ENCODE results near the gene SLC38A6.
A peak's percentile ranks its signal among the peaks of the same experiment; 100 is the strongest.

Gene SLC38A6

GRCh38 chr14:60981633-60982455 is 799 bp downstream of the SLC38A6 start:
- DNase-seq = peak; percentile 15

GRCh38 chr14:60984196-60984595 is 3.2 kb downstream of the SLC38A6 start:
- DNase-seq = peak; percentile 3

- no peak for DNase-seq
Observed at GRCh38 chr14:60986500-60986899, 5.5 kb downstream of the SLC38A6 start.

- no peak for DNase-seq
Observed at GRCh38 chr14:60989599-60989998, 8.6 kb downstream of the SLC38A6 start.

DNA sequence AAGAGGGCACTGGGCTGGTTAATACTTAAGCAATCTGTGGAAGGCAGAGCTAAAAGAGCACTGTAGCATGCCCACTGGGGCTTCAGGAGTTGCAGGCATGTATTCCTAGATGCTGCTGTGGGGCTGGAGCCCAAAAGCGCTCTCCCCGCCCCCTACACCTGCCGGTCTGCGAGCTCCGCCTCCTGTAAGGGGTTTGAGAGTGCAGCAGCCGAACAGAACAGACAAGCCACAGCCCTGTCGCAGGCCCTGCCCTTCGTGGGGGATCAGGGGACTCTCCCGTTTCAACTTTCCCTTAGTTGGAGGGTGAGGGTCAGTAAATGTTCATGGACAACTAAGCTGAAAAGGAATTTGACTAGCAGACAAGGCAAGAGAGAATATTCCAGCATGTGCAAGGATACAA is 17.6 kb downstream of the SLC38A6 start:
- no peak for DNase-seq

DNA sequence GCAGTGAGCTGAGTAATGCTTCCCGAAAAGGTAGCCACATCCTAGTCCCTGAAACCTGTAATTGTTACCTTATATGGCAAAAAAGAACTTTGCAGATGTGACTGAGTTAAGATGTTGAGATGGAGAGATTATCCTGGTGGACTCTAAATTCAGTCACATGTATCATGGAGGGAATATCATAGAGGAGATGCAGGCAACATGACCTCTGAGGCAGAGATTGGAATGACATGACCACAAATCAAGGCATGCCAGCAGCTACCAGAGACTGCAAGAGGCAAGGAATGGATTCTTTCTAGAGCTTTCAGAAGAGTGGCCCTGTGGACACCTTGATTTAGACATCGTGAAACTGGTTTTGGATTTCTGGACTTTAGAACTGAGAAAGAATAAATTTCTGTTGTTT is 18.5 kb downstream of the SLC38A6 start:
- no peak for DNase-seq

DNA sequence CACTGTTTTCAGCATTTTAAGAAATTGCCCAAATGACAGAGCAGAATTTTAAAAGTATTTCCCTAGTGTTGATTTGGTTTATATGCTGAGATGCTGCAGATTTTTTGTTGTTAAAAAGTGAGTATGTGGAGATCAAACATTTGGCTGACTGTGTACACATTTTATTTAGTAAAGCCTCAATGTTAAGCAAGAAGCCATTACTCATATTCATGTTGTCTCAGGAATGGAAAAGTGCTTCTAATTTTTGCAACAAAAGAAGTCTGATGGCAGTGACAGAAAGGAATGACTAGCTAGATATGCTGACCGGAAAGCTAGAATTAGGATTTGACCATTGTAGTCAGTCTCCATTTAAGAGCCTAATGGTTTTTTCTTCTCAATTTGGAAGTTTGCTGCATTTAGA is 22.5 kb downstream of the SLC38A6 start:
- DNase-seq = no peak

DNA sequence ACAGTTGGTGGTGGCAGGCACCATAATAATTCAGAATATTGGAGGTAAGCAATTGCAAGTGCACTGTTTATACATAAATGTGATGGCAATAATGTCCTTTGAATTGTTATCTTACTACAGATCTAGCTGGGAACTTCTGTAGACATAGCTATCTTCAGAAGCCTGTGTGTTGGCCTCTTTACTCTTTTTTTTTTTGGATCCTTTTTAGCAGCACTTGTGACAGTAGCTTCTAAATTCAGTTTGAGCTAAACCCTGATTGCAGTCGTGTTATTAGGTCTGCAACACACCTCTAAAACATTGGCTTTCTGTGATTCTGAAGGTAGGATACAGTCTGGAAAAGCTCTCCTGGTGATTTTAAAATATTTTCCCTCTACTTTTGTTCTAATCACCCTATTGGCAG is 38.5 kb downstream of the SLC38A6 start:
- DNase-seq = no peak

- no peak for DNase-seq
Observed at GRCh38 chr14:61025251-61026223, 44.5 kb downstream of the SLC38A6 start.

GRCh38 chr14:61026526-61026925 is 45.5 kb downstream of the SLC38A6 start:
- DNase-seq = no peak

GRCh38 chr14:61031026-61031425 is 50.0 kb downstream of the SLC38A6 start:
- no peak for DNase-seq

DNA sequence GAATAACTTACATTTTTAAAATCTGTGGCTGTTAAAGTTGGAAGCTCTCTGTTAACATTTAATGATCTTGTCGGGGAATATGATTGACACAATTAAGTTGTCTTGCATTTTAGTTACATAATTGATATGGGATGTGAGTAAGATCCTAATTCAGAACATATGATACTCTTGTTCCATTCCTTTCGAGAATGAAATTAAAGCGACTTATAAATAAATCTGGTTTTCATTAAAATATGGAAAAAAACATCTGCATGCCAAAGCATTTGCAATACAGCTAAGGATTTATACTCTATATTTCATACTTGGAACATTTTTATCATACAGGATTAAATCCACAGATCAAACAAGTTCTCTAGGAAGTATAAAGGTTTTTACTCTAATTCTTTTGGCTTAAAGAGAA is 52.0 kb downstream of the SLC38A6 start:
- no peak for DNase-seq

DNA sequence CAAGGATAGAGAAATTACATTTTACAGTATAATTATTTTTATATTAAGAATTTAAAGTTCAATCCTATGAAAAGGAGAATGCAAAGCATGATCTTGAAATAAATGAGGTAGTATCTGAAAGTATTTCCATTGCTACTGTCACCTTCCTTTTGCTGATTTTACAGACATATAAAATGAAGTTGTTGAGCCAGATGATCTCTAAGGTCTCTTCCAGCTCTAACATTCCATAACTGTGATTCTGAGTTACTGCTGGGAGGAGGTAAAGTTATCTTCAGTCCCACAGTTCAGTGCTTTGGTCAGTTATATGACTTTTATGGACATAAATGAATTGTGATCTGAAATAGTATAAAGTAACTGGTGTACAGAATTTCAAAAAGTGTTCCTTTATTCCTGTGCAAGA is 52.8 kb downstream of the SLC38A6 start:
- DNase-seq = no peak

DNA sequence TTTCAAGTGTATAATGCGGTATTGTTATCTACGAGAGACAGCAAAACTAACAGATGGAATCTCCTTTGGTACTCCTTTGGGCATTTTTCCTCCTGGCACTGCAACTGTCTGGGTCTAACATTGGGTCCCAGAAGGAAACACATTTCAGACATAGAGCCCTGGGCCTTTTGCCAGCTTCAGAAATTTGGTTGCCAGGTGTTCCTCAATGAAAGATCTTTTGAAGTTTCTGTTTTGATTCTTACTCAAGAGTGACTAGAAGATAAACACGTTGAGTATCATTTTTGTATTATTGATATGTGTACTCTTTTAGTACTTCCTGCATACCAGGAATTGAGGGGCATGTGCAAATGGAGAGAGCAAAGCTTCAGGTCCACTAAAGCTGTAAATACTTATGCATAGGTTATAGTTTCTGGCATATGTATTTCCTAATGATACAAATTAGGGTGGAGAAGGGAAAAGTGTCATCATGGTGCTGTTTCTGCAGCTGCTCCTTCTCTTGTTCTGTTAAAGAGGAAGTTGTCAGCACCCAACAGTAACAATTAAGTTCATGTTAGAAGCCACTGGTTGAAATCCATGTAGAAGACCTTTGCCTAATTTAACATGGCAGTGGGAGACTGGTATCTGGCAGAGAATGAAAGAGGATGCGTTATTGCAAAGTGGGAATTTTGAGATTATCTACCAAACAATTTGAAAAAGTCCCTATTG is 53.5 kb downstream of the SLC38A6 start:
- peak; percentile 38 for DNase-seq

GRCh38 chr14:61037215-61037614 is 56.2 kb downstream of the SLC38A6 start:
- DNase-seq = no peak

DNA sequence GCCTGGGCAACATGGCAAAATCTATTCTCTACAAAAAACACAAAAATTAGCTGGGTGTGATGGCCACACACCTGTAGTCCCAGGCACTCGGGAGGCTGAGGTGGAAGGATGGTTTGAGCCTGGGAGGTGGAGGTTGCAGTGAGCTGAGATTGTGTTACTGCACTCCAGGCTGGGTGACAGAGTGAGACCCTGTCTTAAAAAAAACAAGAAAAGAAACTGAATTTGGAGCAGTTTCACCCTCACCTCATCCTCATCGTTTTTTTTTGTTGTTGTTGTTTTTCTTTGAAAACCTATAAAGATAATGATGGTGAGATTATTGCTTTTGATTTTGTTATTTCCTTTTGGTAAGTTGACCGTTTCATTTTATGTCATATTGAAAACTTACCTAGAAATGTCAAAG is 60.7 kb downstream of the SLC38A6 start:
- DNase-seq = no peak

DNA sequence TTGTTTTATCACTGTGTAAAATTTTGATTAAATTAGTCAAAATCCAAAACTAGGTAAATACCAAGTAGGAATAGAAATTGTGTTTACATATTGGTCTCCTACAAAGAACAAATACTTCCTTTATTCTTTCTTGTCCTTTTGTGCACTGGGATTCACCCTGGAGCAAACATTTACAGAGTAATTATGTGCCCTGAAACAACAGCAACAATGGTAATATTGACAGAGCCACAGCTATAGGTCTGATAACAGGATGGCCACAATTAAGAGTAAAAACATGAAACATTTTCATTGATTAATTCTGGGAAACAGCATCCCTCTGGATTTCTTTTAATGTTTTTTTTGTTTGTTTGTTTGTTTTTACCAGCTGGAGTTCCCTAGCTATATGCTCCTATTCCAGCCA is 61.2 kb downstream of the SLC38A6 start:
- DNase-seq = no peak

GRCh38 chr14:61043506-61043905 is 62.5 kb downstream of the SLC38A6 start:
- DNase-seq = no peak

- no peak for DNase-seq
Observed at GRCh38 chr14:61047021-61047420, 66.0 kb downstream of the SLC38A6 start.

- DNase-seq = no peak
Observed at GRCh38 chr14:61048640-61049039, 67.6 kb downstream of the SLC38A6 start.

- DNase-seq = no peak
Observed at GRCh38 chr14:61050417-61050816, 69.4 kb downstream of the SLC38A6 start.

- no peak for DNase-seq
Observed at GRCh38 chr14:61051051-61051450, 70.0 kb downstream of the SLC38A6 start.

DNA sequence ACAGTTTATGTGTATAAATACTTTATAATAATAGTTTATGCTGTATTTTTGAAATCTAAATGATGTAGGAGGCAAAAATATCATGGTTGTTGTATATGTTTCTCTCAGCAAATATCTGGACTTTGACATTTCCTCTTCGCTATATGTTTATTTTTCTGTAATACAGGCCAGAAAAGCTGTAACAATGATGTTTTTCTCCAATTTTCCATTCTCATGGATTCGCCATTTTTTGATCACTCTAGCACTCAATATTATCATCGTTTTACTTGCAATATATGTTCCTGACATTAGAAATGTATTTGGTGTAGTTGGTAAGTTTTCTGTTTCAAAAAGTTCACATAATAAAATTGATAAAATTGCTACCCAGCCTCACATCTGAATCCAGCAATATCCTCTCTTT is 70.6 kb downstream of the SLC38A6 start:
- DNase-seq = no peak
